Measurements from ENCODE around the gene C4B.
"Not testable (repeated sequence)": the region's sequence is repeated elsewhere in the genome, so short reads cannot be mapped to it uniquely, and the experiment has no call there.

C4B gene

DNA sequence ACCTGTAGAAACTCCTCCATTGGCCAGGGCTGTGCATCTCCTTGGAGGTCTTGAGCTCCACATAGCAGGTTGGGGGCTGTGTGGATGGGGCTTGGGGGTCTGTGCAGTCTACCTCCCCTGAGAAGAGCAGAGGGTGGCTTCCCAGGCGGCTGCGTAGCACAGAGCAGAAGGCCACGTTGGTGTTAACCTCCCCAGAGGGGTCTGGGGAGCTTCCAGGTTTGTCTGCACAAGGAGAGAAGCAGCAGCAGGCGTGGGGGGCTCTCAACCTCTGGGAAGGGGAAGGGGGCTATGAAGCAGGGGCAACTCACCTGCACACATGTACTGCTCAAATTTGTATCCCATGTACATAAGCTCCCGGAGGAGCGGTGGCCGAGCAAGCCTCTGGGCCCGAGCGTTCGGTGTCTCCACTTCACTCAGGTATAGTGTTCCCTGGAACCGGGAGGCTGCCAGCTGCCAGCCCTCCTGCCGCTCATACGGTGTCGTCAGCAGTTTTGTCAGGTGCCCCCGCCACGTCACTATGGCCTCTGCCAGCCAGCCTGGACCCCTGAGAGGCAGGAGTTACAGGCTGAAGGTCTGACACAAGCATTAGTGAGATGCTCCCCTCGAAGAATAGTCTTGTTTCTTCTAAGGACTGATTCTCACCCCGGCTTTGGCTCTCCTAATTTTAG is 43.9 kb upstream of the C4B start:
- no peak for DNase-seq (ENCODE audit: insufficient read length, low spot score)
- TF ChIP-seq POLR2A (IDR thresholded peaks at IDR 0.05; ENCODE audit: low read depth, low read length) (no peak), POLR2AphosphoS5 (IDR thresholded peaks at IDR 0.05; ENCODE audit: low read depth, low read length) (0 out of 2 replicates have a peak, but pooled peaks have one; percentile 12), TAF1 (IDR thresholded peaks at IDR 0.05; ENCODE audit: low read depth, low read length) (no peak), SPI1 (IDR thresholded peaks at IDR 0.05; ENCODE audit: low read depth, low read length) (no peak), PAX5 (IDR thresholded peaks at IDR 0.05; ENCODE audit: insufficient read depth, low read length, severe bottlenecking) (no peak)
- no peak for FAIRE-seq

GRCh38 chr6:31971279-31971992 is 43.2 kb upstream of the C4B start:
- TF ChIP-seq POLR2A (IDR thresholded peaks at IDR 0.05; ENCODE audit: low read depth, low read length) (peak; percentile 43; the same call in 1 of the 2 replicates), SPI1 (IDR thresholded peaks at IDR 0.05; ENCODE audit: low read depth, low read length) (no peak), TAF1 (IDR thresholded peaks at IDR 0.05; ENCODE audit: low read depth, low read length) (peak; percentile 36)
- FAIRE-seq (no peak), DNase-seq (ENCODE audit: insufficient read length, low spot score) (no peak)

GRCh38 chr6:31971993-31972708 is 42.4 kb upstream of the C4B start, which contains the start of gene DXO:
TSS of gene DXO (minus strand) at chr6:31972138. CDS start at chr6:31971675, 463 bp downstream.
- FAIRE-seq (peak; percentile 100), DNase-seq (ENCODE audit: insufficient read length, low spot score) (peak; percentile 99)
- TF ChIP-seq POU2F2 (IDR thresholded peaks at IDR 0.05; ENCODE audit: low read depth, low read length) (peak; percentile 46; the same call in 1 of the 2 replicates), POLR2A (IDR thresholded peaks at IDR 0.05; ENCODE audit: low read depth, low read length) (peak; percentile 43), PAX5 (IDR thresholded peaks at IDR 0.05; ENCODE audit: insufficient read depth, low read length, severe bottlenecking) (no peak)

- no peak for DNase-seq (ENCODE audit: insufficient read length, low spot score)
- TF ChIP-seq TAF1 (IDR thresholded peaks at IDR 0.05; ENCODE audit: low read depth, low read length) (no peak), SPI1 (IDR thresholded peaks at IDR 0.05; ENCODE audit: low read depth, low read length) (no peak), POU2F2 (IDR thresholded peaks at IDR 0.05; ENCODE audit: low read depth, low read length) (no peak), POLR2A (IDR thresholded peaks at IDR 0.05; ENCODE audit: low read depth, low read length) (no peak), PAX5 (IDR thresholded peaks at IDR 0.05; ENCODE audit: insufficient read depth, low read length, severe bottlenecking) (no peak), POLR2AphosphoS5 (IDR thresholded peaks at IDR 0.05; ENCODE audit: low read depth, low read length) (no peak)
- no peak for FAIRE-seq
Observed at GRCh38 chr6:31972709-31973350, 41.8 kb upstream of the C4B start.

DNA sequence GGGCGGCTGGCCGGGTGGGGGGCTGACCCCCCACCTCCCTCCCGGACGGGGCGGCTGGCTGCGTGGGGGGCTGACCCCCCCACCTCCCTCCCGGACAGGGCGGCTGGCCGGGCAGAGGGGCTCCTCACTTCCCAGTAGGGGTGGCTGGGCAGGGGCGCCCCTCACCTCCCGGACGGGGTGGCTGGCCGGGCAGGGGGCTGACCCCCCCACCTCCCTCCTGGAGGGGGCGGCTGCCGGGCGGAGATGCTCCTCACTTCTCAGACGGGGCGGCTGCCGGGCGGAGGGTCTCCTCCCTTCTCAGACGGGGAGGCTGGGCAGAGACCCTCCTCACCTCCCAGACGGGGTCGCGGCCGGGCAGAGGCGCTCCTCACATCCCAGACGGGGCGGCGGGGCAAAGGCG is 38.5 kb upstream of the C4B start:
- not testable (repeated sequence) for FAIRE-seq

DNA sequence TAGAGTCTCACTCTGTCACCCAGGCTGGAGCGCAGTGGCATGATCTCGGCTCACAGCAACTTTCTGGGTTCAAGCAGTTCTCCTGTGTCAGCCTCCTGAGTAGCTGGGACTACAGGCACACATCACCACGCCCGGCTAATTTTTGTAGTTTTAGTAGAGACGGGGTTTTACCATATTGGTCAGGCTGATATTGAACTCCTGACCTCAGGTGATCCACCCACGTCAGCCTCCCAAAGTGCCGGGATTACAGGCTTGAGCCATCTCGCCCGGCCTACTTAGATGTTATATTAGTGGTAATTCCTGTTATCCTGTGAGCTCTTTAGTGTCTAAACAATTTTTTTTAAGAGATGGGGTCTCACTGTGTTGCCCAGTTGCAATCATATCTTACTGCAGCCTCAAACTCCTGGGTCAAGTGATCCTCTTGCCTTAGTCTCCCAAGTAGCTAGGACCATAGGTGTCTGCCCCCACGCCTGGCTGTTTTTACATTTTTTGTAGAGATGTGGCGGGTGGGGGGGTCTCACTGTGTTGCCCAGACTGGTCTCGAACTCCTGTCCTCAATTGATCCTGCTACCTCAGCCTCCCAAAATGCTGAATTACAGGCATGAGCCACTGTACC is 36.7 kb upstream of the C4B start:
- FAIRE-seq: no peak
- no peak for DNase-seq (ENCODE audit: insufficient read length, low spot score)
- TF ChIP-seq SPI1 (IDR thresholded peaks at IDR 0.05; ENCODE audit: low read depth, low read length): no peak

More for the DNA sequence above, 38.5 kb upstream of the C4B start:
- DNase-seq (ENCODE audit: insufficient read length, low spot score): not testable (repeated sequence)

- FAIRE-seq (no peak), DNase-seq (ENCODE audit: insufficient read length, low spot score) (no peak)
- no peak for TF ChIP-seq PAX5 (IDR thresholded peaks at IDR 0.05; ENCODE audit: insufficient read depth, low read length, severe bottlenecking)
Observed at GRCh38 chr6:31978831-31979230, 35.8 kb upstream of the C4B start.

- TF ChIP-seq TAF1 (IDR thresholded peaks at IDR 0.05; ENCODE audit: low read depth, low read length): no peak
- TF ChIP-seq SPI1 (IDR thresholded peaks at IDR 0.05; ENCODE audit: low read depth, low read length): no peak
- no peak for TF ChIP-seq POLR2AphosphoS5 (IDR thresholded peaks at IDR 0.05; ENCODE audit: low read depth, low read length)
- TF ChIP-seq PAX5 (IDR thresholded peaks at IDR 0.05; ENCODE audit: insufficient read depth, low read length, severe bottlenecking): no peak
- no peak for TF ChIP-seq POLR2A (IDR thresholded peaks at IDR 0.05; ENCODE audit: low read depth, low read length)
- TF ChIP-seq POU2F2 (IDR thresholded peaks at IDR 0.05; ENCODE audit: low read depth, low read length): no peak
- DNase-seq (ENCODE audit: insufficient read length, low spot score) (no peak), FAIRE-seq (no peak)
Observed at GRCh38 chr6:31979238-31979898, 35.2 kb upstream of the C4B start.

DNA sequence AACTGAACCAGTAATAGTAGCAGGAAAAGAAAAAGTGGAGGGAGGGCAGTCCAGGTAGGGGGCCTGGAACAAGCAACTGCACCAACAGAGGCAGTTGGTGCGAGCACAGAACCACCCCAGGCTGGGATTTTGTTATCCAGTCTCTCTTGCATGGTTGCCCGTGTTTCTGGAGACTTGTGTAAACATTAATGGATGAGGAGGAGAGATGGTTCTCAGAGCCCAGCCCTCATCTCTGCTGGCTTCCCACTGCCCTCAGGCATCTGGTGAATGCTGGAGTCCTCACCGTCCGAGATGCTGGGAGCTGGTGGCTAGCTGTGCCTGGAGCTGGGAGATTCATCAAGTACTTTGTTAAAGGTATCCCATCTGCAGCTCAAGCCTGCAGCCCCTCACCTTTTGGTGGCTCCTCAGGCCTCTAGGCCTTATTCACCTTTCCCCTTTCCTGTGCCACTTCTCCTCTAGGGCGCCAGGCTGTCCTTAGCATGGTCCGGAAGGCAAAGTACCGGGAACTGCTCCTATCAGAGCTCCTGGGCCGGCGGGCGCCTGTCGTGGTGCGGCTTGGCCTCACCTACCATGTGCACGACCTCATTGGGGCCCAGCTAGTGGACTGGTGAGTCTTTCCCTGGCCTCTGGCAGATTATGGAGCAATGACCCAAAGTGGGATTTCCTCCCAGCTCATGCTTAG is 34.3 kb upstream of the C4B start:
- FAIRE-seq; DNase-seq (ENCODE audit: insufficient read length, low spot score): not testable (repeated sequence)

DNA sequence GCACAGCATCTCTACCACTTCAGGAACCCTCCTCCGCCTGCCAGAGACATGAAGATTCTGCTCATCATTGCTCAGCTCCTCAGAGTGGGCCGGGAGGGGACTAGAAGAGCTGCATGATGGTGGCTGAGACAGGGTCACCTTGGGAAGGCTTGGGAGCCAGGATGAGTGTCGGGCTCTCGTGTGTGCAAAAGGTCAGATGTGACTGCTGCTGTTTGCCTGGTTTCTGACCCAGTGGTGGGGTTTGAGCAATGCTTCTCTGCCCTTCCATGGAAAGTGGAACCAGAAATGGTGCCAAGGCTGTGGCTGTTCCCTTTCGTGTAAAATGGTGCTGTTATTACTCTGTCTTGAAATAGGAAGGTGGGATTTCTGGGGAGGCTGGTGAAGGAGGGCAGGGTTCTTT is 33.6 kb upstream of the C4B start:
- not testable (repeated sequence) for FAIRE-seq; DNase-seq (ENCODE audit: insufficient read length, low spot score)

GRCh38 chr6:31981744-31982143 is 32.9 kb upstream of the C4B start, which contains the start of gene C4A:
TSS of gene C4A (plus strand) at chr6:31982057. CDS start at chr6:31982108, 51 bp downstream.
- DNase-seq (ENCODE audit: insufficient read length, low spot score); FAIRE-seq: not testable (repeated sequence)

DNA sequence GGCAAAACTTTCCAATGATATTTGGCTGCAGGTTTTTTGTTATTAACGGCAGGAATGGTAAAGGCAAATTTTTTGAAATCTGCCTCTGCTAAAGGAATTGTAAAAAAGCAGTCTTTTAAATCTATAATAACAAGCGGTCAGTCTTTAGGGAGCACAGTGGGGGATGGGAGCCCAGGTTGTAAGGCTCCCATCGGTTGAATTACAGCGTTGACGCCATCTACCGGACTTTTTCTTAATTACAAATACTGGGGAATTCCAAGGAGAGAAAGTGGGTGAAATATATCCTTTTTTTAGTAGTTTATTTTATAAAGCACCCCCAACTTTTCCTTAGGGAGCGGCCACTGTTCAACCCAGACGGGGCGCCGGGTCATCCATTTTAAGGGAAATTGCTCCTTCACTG is 25.2 kb upstream of the C4B start:
- DNase-seq (ENCODE audit: insufficient read length, low spot score); FAIRE-seq: not testable (repeated sequence)

GRCh38 chr6:31994421-31994820 is 20.2 kb upstream of the C4B start:
- FAIRE-seq; DNase-seq (ENCODE audit: insufficient read length, low spot score): not testable (repeated sequence)

- not testable (repeated sequence) for DNase-seq (ENCODE audit: insufficient read length, low spot score); FAIRE-seq
Observed at GRCh38 chr6:31996385-31996784, 18.2 kb upstream of the C4B start.
